ENCODE data around the gene SRGAP3.

DNA sequence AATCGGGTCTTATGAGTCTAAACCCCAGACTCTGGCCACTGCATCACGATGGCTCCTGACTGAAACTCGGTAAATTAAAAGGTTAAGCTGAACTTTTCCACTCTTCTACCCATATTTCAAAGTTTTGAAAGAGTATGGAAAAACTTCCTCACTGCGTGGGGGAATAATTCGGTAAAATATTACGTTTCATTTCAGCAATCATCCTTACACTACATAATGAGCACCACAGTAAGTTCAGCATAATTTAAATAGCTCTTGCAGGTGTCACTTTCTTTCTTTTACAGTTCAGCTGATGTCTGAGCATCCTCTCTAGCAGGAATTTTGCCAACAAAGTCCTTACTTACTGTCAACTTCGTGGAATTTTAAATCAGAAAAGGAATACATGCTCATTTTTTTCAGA lies 17.5 kb downstream of the SRGAP3 start:
- no peak for TF ChIP-seq YY1 (tag by site-specific recombination; IDR thresholded peaks at IDR 0.05)
- no peak for TF ChIP-seq BCL11A (tag by site-specific recombination; IDR thresholded peaks at IDR 0.05; ENCODE audit: low read depth)
- TF ChIP-seq REST (tag by site-specific recombination; IDR thresholded peaks at IDR 0.05): no peak
- TF ChIP-seq, protein P1, sequence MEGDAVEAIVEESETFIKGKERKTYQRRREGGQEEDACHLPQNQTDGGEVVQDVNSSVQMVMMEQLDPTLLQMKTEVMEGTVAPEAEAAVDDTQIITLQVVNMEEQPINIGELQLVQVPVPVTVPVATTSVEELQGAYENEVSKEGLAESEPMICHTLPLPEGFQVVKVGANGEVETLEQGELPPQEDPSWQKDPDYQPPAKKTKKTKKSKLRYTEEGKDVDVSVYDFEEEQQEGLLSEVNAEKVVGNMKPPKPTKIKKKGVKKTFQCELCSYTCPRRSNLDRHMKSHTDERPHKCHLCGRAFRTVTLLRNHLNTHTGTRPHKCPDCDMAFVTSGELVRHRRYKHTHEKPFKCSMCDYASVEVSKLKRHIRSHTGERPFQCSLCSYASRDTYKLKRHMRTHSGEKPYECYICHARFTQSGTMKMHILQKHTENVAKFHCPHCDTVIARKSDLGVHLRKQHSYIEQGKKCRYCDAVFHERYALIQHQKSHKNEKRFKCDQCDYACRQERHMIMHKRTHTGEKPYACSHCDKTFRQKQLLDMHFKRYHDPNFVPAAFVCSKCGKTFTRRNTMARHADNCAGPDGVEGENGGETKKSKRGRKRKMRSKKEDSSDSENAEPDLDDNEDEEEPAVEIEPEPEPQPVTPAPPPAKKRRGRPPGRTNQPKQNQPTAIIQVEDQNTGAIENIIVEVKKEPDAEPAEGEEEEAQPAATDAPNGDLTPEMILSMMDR (tag by site-specific recombination; IDR thresholded peaks at IDR 0.05): no peak
- TF ChIP-seq ZNF600 (tag by site-specific recombination; IDR thresholded peaks at IDR 0.05): no peak
- no peak for TF ChIP-seq ZFP37 (tag by site-specific recombination; IDR thresholded peaks at IDR 0.05)
- TF ChIP-seq ZNF639 (tag by site-specific recombination; IDR thresholded peaks at IDR 0.05): no peak
- TF ChIP-seq ZNF23 (tag by site-specific recombination; IDR thresholded peaks at IDR 0.05; ENCODE audit: borderline replicate concordance): no peak
